ENCODE data around the gene CPT1C. TPM values are rescaled to one million over a fixed set of nuclear protein-coding genes. Genes with fewer than 3 reads are reported as not detected.
A peak's percentile ranks its signal among the peaks of the same experiment; 100 is the strongest.

The CPT1C gene
- total and polyA plus RNA-seq, 11 donors, result 1.00 to 6.0 (median 2.2) TPM

DNA sequence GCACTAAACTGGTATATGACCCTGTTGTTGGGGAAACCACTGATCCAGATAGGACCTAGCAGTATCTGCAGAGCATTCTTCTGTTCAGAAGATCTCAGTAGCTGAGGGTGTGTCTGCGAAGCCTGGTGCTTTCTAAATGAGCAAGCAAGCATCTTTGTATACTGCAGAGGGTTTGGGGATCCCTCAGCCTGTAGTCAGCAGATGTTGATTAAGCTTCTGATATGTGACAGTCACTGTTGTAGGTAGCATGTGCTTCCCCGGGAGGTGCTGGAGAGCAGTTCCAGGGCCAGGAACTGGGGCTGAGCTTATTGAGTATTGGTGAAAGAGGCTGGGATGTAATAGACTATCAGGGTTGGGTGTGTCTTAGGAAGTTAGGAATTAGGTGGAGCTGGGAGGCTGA lies 47.5 kb upstream of the CPT1C start:
- H3K27ac ChIP-seq, result no peak overlapping the region
- ATAC-seq (no peak), DNase-seq (no peak)
- intact Hi-C loops (cut with DNase I), result loop anchor here in 2 of 10 donors (5.0 to 10.0 kb wide), 2 partner anchors 191 to 1019 kb away; partner anchors contain the start of genes ALDH16A1 (in 1 of the 2) and PIH1D1 (in 1 of the 2)
- no peaks in the 10 kb centered on the region for H3K9me3 ChIP-seq
- no peak for TF ChIP-seq POLR2A (IDR thresholded peaks at IDR 0.05)
- TF ChIP-seq, protein P1, sequence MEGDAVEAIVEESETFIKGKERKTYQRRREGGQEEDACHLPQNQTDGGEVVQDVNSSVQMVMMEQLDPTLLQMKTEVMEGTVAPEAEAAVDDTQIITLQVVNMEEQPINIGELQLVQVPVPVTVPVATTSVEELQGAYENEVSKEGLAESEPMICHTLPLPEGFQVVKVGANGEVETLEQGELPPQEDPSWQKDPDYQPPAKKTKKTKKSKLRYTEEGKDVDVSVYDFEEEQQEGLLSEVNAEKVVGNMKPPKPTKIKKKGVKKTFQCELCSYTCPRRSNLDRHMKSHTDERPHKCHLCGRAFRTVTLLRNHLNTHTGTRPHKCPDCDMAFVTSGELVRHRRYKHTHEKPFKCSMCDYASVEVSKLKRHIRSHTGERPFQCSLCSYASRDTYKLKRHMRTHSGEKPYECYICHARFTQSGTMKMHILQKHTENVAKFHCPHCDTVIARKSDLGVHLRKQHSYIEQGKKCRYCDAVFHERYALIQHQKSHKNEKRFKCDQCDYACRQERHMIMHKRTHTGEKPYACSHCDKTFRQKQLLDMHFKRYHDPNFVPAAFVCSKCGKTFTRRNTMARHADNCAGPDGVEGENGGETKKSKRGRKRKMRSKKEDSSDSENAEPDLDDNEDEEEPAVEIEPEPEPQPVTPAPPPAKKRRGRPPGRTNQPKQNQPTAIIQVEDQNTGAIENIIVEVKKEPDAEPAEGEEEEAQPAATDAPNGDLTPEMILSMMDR (IDR thresholded peaks at IDR 0.05), result no peak
- peaks cover 3 to 51% (median 34%) of the 10 kb centered on the region in 12 donors for H3K4me1 ChIP-seq
- no peaks in the 10 kb centered on the region for H3K27me3 ChIP-seq
- H3K4me3 ChIP-seq, result peak overlapping the region in 6 of 12 donors; percentile 77 to 100 (median 94)
- H3K36me3 ChIP-seq, result peaks cover 0 to 42% (median 27%) of the 10 kb centered on the region in 9 donors
- WGBS, 4 donors, result 72 to 75% (median 74%) methylated on average over 2 of the region's 2 CpGs

DNA sequence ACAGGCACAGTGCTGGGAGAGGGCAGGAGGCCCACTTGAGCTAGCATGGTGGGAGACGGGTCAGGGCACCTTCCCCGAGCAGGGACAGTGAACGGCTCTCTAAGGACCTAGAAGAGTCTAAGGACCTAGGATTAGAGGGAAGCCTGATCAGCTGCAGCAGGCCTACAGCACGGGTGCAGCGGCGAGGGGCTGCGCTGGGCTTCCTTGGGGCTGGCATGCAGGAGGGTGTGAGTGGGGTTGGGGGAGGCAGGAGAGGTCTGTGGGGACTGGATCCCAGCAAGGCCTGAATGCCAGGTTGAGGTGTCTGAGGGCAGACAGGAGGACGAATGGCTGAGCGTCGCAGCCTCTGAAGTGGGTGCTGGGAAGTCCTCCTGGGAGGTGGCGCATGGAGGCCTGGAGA lies 45.3 kb upstream of the CPT1C start:
- no peak for TF ChIP-seq POLR2A (IDR thresholded peaks at IDR 0.05)
- TF ChIP-seq, protein P1 (IDR thresholded peaks at IDR 0.05), result no peak
- H3K4me3 ChIP-seq, result no peak overlapping the region
- H3K27ac ChIP-seq, result no peak overlapping the region
- H3K9me3 ChIP-seq, result no peaks in the 10 kb centered on the region
- intact Hi-C loops (cut with DNase I), result loop anchor here in 1 of 10 donors (10.0 kb wide), 1 partner anchor 1021 kb away; no protein-coding TSS in a partner anchor
- WGBS, 4 donors, result 88 to 94% (median 92%) methylated on average over 10 to 11 of the region's 11 CpGs
- ATAC-seq, result no peak
- no peak for DNase-seq
- no peaks in the 10 kb centered on the region for H3K27me3 ChIP-seq
- peaks cover 0 to 58% (median 44%) of the 10 kb centered on the region in 9 donors for H3K36me3 ChIP-seq
- H3K4me1 ChIP-seq, result peaks cover 3 to 39% (median 27%) of the 10 kb centered on the region in 12 donors

DNA sequence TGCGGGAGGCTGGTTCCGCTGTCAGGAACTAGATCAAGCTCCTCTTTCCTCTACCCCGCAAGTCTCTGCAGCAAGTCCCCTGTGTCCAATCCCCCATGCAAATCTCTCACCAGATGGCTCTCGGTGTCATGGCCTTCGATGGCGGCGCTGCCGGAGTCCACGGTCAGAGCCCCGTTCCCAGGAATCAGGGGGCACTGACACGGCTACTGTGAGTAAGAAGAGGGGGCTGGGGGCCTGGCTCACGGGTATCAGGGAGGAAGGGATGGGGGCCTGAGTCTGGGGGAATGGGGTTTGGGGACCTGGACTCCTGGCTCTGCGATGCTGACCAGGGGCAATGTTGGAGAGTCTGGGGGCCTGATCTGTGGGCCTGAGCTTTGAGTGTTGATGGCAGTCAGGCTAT lies 44.9 kb upstream of the CPT1C start:
- TF ChIP-seq, protein P1 (IDR thresholded peaks at IDR 0.05), result no peak
- TF ChIP-seq POLR2A (IDR thresholded peaks at IDR 0.05), result no peak
- WGBS, 4 donors, result 81 to 93% (median 92%) methylated on average over 6 to 13 of the region's 13 CpGs
- no peak overlapping the region for H3K4me3 ChIP-seq
- no peaks in the 10 kb centered on the region for H3K27me3 ChIP-seq
- intact Hi-C loops (cut with DNase I), result loop anchor here in 1 of 10 donors (10.0 kb wide), 1 partner anchor 1021 kb away; no protein-coding TSS in a partner anchor
- no peaks in the 10 kb centered on the region for H3K9me3 ChIP-seq
- H3K27ac ChIP-seq, result no peak overlapping the region
- DNase-seq, result no peak
- peaks cover 0 to 61% (median 46%) of the 10 kb centered on the region in 9 donors for H3K36me3 ChIP-seq
- peaks cover 3 to 37% (median 26%) of the 10 kb centered on the region in 12 donors for H3K4me1 ChIP-seq
- no peak for ATAC-seq

DNA sequence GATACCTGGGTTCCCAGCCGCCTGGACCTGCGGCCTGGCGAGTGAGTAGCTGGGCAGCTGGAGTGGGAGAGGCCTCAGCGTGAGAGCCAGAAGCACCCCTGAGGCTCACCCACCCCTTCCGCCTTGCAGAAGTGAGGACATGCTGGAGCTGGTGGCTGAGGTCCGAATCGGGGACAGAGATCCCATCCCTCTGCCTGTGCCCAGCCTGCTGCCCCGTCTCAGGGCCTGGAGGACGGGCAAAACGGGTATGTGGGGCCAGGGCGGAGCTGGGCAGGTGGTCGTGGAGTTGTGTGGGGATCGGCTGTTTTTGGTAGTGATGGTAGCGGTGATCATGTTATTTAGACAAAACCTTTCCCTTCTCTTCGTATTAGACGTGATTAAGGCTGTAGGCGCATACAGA lies 44.3 kb upstream of the CPT1C start:
- intact Hi-C loops (cut with DNase I), result loop anchor here in 1 of 10 donors (10.0 kb wide), 1 partner anchor 1022 kb away; no protein-coding TSS in a partner anchor
- no peaks in the 10 kb centered on the region for H3K9me3 ChIP-seq
- DNase-seq, result no peak
- H3K27me3 ChIP-seq, result no peaks in the 10 kb centered on the region
- H3K4me3 ChIP-seq, result no peak overlapping the region
- H3K36me3 ChIP-seq, result peaks cover 0 to 67% (median 52%) of the 10 kb centered on the region in 9 donors
- no peak overlapping the region for H3K27ac ChIP-seq
- no peak for TF ChIP-seq POLR2A (IDR thresholded peaks at IDR 0.05)
- TF ChIP-seq, protein P1 (IDR thresholded peaks at IDR 0.05), result no peak
- H3K4me1 ChIP-seq, result peaks cover 3 to 32% (median 23%) of the 10 kb centered on the region in 12 donors
- 91 to 94% (median 92%) methylated on average over 14 to 17 of the region's 17 CpGs for WGBS, 4 donors
- ATAC-seq, result no peak
